Motor neuron (in vitro differentiated cells): ENCODE measurements around the gene VAV3. TPM values are rescaled to one million over a fixed set of nuclear protein-coding genes. Genes with fewer than 3 reads are reported as not detected.

Experiments
- ATAC-seq, 8 experiments: fragments of 200-7000 bp; cut with Tn5 transposase; replicated peaks in 6 of 8; 2 replicates each; pipeline ENCODE4 v1.8.0; 2021; ENCODE audit warnings: mild to moderate bottlenecking in 8 of 8, moderate library complexity in 8 of 8
- H3K27ac ChIP-seq, 2 donors: fragments of 250-450 bp; sonication (Bioruptor Pico); 2 replicates each; pipeline ENCODE4 v1.9.0; 2021; ENCODE audit warnings: antibody characterized with exemption in 2 of 2, mild to moderate bottlenecking in 2 of 2, moderate library complexity in 1 of 2
- H3K4me1 ChIP-seq, 2 donors: fragments of 250-450 bp; sonication (Bioruptor Pico); replicated peaks in 1 of 2; 2 replicates each; pipeline ENCODE4 v1.6.1; 2021; ENCODE audit warnings: antibody characterized with exemption in 2 of 2, mild to moderate bottlenecking in 2 of 2, moderate library complexity in 1 of 2
- H3K4me3 ChIP-seq, 5 donors: fragments of 250-450 bp; sonication (Bioruptor Pico); 2 replicates each; pipeline ENCODE4 v1.9.0; 2021; ENCODE audit warnings: antibody characterized with exemption in 5 of 5, mild to moderate bottlenecking in 5 of 5, moderate library complexity in 4 of 5
- WGBS, 10 experiments: fragments of 450-650 bp; shearing (Covaris generic); methylation state at CpG; one replicate each; pipeline ENCODE4 v1.0.0; 2022; 5-methylcytosine and 5-hydroxymethylcytosine counted together
- in situ Hi-C, 9 experiments: fragments of 400-800 bp; cut with MboI; loops; one replicate each; pipeline ENCODE4 v1.15.0; 2021; ENCODE audit warnings: low sequenced_read_pairs in 9 of 9, low pct_unique_long_range_greater_than_20kb in 2 of 9; ENCODE audit not compliant: unreplicated experiment in 9 of 9
- total RNA-seq, 8 experiments: library from RNA; unstranded; fragments of 300-600 nt; gene quantifications; 2 replicates each; pipeline versions ENCODE4 v1.2.3 to v1.2.4, GENCODE V29; 2022

Gene VAV3
- total RNA-seq, 8 experiments from 2014 or later = 0.09 to 34.3 (median 10.3) TPM

GRCh38 chr1:107637101-107637500 is 327.9 kb downstream of the VAV3 start:
- in situ Hi-C loops = no loop called here
- WGBS, 10 experiments = 63 to 100% (median 88%) methylated on average over 1 to 6 of the region's 6 CpGs
- H3K4me3 ChIP-seq = no peak overlapping the region
- no peaks in the 10 kb centered on the region for H3K4me1 ChIP-seq
- ATAC-seq = no peak
- H3K27ac ChIP-seq = no peak overlapping the region

- WGBS, 10 experiments = 31 to 81% (median 60%) methylated on average over 2 to 5 of the region's 5 CpGs; no CpG with 5 or more reads in 2 of the 10 experiments
- ATAC-seq = no peak
- in situ Hi-C loops = no loop called here
- no peaks in the 10 kb centered on the region for H3K4me1 ChIP-seq
- no peak overlapping the region for H3K4me3 ChIP-seq
- H3K27ac ChIP-seq = no peak overlapping the region
Measured at GRCh38 chr1:107633596-107633995, 331.4 kb downstream of the VAV3 start.

DNA sequence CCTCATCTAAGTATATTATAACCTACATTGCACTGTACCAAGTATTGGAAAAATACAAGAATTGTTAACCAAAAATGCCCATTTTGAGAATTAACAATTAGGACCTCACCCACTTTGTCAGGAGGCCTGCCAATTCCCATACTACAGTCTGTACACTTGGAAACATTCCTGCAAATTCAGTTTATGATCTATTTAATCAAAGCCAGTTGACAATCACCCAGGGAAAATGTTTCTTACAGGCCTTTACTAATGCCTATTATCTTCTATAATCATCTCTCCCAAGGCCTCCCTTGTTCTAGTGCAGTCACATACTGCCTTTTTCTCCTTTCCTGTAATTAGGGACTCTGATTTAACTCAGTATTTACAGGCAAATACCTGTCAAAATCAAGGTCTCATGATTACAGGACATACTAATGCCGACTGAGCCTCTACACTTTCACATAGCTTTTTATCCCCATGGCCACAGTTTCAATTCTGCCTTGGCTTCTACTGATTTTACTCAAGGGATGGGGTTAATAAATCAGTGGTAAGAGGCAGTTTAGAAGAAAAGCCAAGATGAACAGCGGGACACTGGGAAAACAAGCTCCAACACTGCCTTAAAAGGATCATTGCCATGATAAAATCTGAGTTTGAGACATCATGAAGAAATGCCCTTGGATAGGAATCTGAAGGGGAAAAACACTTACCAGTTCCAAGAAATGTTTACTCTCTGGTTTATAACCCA is 338.7 kb downstream of the VAV3 start:
- no peak overlapping the region for H3K27ac ChIP-seq
- H3K4me3 ChIP-seq = no peak overlapping the region

DNA sequence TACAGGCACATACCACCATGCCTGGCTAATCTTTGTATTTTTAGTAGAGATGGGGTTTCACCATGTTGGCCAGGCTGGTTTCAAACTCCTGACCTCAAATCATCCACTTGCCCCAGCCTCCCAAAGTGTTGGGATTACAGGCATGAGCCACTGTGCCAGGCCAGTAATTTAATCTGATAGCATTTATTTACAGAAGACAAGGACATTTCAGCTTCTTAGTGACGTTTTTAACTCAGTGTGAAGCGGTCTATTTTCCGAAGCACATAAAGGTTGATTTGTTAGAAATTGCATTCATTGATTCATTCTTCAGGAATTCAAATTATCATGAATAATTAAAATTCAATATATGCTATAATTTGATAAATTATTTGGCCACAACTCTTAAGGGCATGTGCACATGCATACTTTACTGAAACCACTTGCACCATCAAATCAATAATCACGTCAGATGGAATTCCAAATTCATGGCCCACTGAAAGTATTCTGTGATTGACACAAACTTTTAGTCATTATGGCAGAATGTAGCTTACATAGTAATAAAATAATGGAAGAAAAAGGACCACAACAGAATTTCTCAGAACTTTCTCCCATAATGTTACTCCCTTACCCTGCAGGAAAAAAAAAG is 339.5 kb downstream of the VAV3 start:
- no peak overlapping the region for H3K4me3 ChIP-seq
- no peak for ATAC-seq
- peaks cover 0 to 23% of the 10 kb centered on the region in 2 donors for H3K4me1 ChIP-seq
- 46 to 96% (median 92%) methylated on average over 3 to 4 of the region's 4 CpGs; no CpG with 5 or more reads in 4 of the 10 experiments for WGBS, 10 experiments
- no peak overlapping the region for H3K27ac ChIP-seq
- in situ Hi-C loops = no loop called here

More for the DNA sequence above, 338.7 kb downstream of the VAV3 start:
- WGBS, 10 experiments = 5 to 100% (median 65%) methylated on average over 1 to 2 of the region's 2 CpGs; no CpG with 5 or more reads in 1 of the 10 experiments
- H3K4me1 ChIP-seq = peaks cover 0 to 23% of the 10 kb centered on the region in 2 donors
- in situ Hi-C loops = no loop called here
- peak in 5 of 8 experiments; percentile 16 to 78 (median 75) for ATAC-seq

DNA sequence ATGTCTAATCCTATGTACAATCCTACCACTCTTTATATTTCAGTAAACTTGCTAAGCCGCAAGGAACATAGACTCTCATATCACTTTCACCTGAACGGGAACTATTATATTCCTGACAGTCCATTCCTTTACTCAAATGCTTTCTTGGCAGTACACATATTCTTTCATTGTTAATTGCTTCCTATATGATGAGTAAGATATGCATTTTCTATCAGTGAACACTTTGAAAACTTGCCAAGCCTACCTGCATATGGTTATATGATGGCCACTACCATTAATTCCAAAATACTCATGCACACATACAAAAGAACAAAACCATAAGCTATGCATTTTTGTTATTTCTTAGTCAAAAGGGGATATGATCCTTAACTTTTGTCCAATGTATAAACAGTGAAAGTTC is 341.5 kb downstream of the VAV3 start:
- WGBS, 10 experiments = 68 to 100% (median 97%) methylated on average over 1 to 2 of the region's 2 CpGs
- Histone ChIP-seq H3K4me1 (peaks cover 0 to 23% of the 10 kb centered on the region in 2 donors), H3K4me3 (no peak overlapping the region), H3K27ac (no peak overlapping the region)
- in situ Hi-C loops = no loop called here
- ATAC-seq = no peak

GRCh38 chr1:107622966-107623365 is 342.0 kb downstream of the VAV3 start:
- H3K27ac ChIP-seq = no peak overlapping the region
- H3K4me1 ChIP-seq = peaks cover 0 to 23% of the 10 kb centered on the region in 2 donors
- 10 to 100% (median 76%) methylated on average over 1 of the region's 1 CpG; no CpG with 5 or more reads in 2 of the 10 experiments for WGBS, 10 experiments
- in situ Hi-C loops = no loop called here
- peak in 7 of 8 experiments; percentile 62 to 89 (median 84) for ATAC-seq
- no peak overlapping the region for H3K4me3 ChIP-seq

DNA sequence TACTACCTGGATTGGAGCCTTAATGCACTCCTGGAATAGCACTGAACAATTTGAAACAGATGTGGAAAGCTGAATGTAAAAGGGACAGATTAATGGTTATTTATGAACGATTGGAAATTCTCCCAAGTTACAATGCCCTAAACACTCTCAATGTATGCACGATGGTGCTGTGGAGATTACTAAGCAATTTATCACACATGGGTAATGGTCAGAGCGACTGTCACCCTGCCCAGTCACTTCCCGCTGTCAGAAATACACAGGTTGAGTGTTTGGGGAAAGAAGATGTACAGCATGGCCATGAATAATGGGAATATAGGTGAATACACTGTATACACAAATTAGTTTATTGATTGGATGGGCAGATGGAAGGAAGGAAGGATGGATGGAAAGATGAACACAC is 342.4 kb downstream of the VAV3 start:
- H3K4me3 ChIP-seq = no peak overlapping the region
- in situ Hi-C loops = no loop called here
- H3K4me1 ChIP-seq = peaks cover 0 to 23% of the 10 kb centered on the region in 2 donors
- ATAC-seq = peak in 5 of 8 experiments; percentile 68 to 96 (median 93)
- no peak overlapping the region for H3K27ac ChIP-seq
- 20 to 93% (median 52%) methylated on average over 2 to 4 of the region's 4 CpGs; no CpG with 5 or more reads in 1 of the 10 experiments for WGBS, 10 experiments

GRCh38 chr1:107620753-107621152 is 344.2 kb downstream of the VAV3 start:
- in situ Hi-C loops = no loop called here
- ATAC-seq = no peak
- Histone ChIP-seq H3K27ac (no peak overlapping the region), H3K4me1 (peaks cover 0 to 14% of the 10 kb centered on the region in 2 donors), H3K4me3 (no peak overlapping the region)
- 71 to 100% (median 91%) methylated on average over 1 of the region's 1 CpG; no CpG with 5 or more reads in 3 of the 10 experiments for WGBS, 10 experiments

DNA sequence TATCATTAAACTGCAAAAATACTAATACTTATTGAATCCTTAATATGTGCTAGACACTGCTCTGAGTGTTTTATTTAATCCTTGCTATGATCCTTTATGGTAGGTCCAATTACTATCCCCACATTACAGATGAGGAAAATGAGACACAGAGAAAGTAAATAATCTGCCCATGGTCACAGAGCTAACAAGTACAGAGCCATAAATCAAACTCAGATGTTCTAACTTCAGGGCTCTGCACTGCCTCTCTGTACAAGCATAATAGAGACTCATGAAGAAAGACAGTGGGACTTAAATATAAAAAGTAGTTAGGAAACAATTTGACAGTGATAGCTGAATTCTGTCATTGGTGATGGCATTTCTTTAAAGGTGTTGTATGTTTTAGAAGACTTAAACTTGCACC is 346.4 kb downstream of the VAV3 start:
- Histone ChIP-seq H3K4me3 (no peak overlapping the region), H3K27ac (no peak overlapping the region), H3K4me1 (peaks cover 0 to 14% of the 10 kb centered on the region in 2 donors)
- in situ Hi-C loops = no loop called here
- ATAC-seq = no peak

- Histone ChIP-seq H3K4me1 (peaks cover 0 to 13% of the 10 kb centered on the region in 2 donors), H3K27ac (no peak overlapping the region), H3K4me3 (no peak overlapping the region)
- WGBS, 10 experiments = 60 to 100% (median 87%) methylated on average over 2 to 8 of the region's 8 CpGs
- in situ Hi-C loops = no loop called here
- ATAC-seq = no peak
Measured at GRCh38 chr1:107617921-107618320, 347.1 kb downstream of the VAV3 start.

DNA sequence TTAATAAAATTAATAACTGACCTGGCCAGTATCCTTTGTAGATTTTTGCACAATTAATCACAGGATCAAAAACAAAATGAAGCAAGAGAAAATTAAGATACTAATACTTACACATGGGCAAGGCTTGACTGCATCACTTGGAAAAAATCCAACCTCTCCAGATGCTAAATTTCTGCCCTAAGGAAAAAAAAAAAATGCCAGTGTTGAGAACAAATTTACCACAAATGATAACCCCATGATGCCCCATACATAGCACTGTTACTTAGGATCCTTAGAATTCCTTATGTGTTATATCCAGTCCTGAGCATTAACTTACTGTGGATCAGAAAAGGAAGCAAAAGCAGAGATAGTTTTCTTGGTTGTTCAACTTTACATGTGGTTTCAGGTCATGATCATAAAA is 347.5 kb downstream of the VAV3 start:
- Histone ChIP-seq H3K27ac (no peak overlapping the region), H3K4me1 (peaks cover 0 to 9% of the 10 kb centered on the region in 2 donors), H3K4me3 (no peak overlapping the region)
- ATAC-seq = no peak
- in situ Hi-C loops = no loop called here

GRCh38 chr1:107609808-107610207 is 355.2 kb downstream of the VAV3 start:
- ATAC-seq = peak in 1 of 8 experiments; percentile 26
- Histone ChIP-seq H3K4me3 (no peak overlapping the region), H3K4me1 (peaks cover 0 to 4% of the 10 kb centered on the region in 2 donors), H3K27ac (no peak overlapping the region)
- in situ Hi-C loops = no loop called here
- 71 to 100% (median 84%) methylated on average over 1 of the region's 1 CpG; no CpG with 5 or more reads in 4 of the 10 experiments for WGBS, 10 experiments

DNA sequence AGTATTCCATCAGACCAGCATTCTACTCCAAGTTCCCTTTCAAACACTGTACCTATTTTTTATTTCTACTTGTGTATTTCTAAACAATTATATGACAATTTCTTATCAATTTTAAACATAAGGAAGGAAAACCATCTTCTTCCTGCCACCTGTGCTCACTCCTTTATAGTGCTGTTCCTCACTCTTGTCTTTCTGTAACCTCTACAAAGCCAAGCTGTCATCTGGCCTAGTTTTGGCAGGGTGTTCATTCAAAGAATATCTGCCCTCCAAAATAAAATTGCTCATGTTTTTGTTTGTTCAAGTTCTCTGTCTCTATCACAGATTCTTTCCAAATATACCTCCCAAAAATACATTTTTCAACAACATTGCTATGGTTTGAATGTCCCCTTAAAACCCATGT is 360.2 kb downstream of the VAV3 start:
- no peak overlapping the region for H3K4me3 ChIP-seq
- H3K27ac ChIP-seq = no peak overlapping the region
- ATAC-seq = no peak
- in situ Hi-C loops = no loop called here
- peaks cover 0 to 1% of the 10 kb centered on the region in 2 donors for H3K4me1 ChIP-seq
